ENCODE measurements around the gene RIPK3.

Gene RIPK3

GRCh38 chr14:24308342-24309124, 31.3 kb downstream of the RIPK3 start:
- no peak for DNase-seq (ENCODE audit: low read depth)
- H3K4me3 ChIP-seq (ENCODE audit: low read length): no peak overlapping the region
- TF ChIP-seq CTCF (IDR thresholded peaks at IDR 0.05; ENCODE audit: insufficient read depth, low read depth, low read length, missing control alignments): no peak

- peak; percentile 59 for DNase-seq (ENCODE audit: low read depth)
- peak; percentile 98 for TF ChIP-seq CTCF (IDR thresholded peaks at IDR 0.05; ENCODE audit: insufficient read depth, low read depth, low read length, missing control alignments)
- no peak within 1 kb of the TSS for H3K4me3 ChIP-seq (ENCODE audit: low read length)
Measured at GRCh38 chr14:24307575-24308341, 32.0 kb downstream of the RIPK3 start, which contains the start of gene CIDEB. Gene CIDEB (minus strand): TSS chr14:24307977. CDS start chr14:24307858, 119 bp downstream.

- no peak for TF ChIP-seq CTCF (IDR thresholded peaks at IDR 0.05; ENCODE audit: insufficient read depth, low read depth, low read length, missing control alignments)
- H3K4me3 ChIP-seq (ENCODE audit: low read length): no peak overlapping the region
- no peak for DNase-seq (ENCODE audit: low read depth)
Measured at GRCh38 chr14:24307156-24307574, 32.6 kb downstream of the RIPK3 start.

- H3K4me3 ChIP-seq (ENCODE audit: low read length): no peak overlapping the region
- TF ChIP-seq CTCF (IDR thresholded peaks at IDR 0.05; ENCODE audit: insufficient read depth, low read depth, low read length, missing control alignments): no peak
- DNase-seq (ENCODE audit: low read depth): no peak
Measured at GRCh38 chr14:24304019-24304387, 35.8 kb downstream of the RIPK3 start.

GRCh38 chr14:24300326-24300980, 39.3 kb downstream of the RIPK3 start:
- H3K4me3 ChIP-seq (ENCODE audit: low read length): peak overlapping the region; percentile 79
- TF ChIP-seq CTCF (IDR thresholded peaks at IDR 0.05; ENCODE audit: insufficient read depth, low read depth, low read length, missing control alignments): no peak
- DNase-seq (ENCODE audit: low read depth): no peak

- peak within 1 kb of the TSS; percentile 79 for H3K4me3 ChIP-seq (ENCODE audit: low read length)
- no peak for TF ChIP-seq CTCF (IDR thresholded peaks at IDR 0.05; ENCODE audit: insufficient read depth, low read depth, low read length, missing control alignments)
- DNase-seq (ENCODE audit: low read depth): peak; percentile 95
Measured at GRCh38 chr14:24299255-24300191, 40.3 kb downstream of the RIPK3 start, which contains the start of the genes DHRS1 and NOP9. Gene DHRS1 (minus strand): TSS chr14:24299780. CDS start chr14:24299106, 674 bp downstream. Gene NOP9 (plus strand): TSS chr14:24299850. CDS start chr14:24299955, 105 bp downstream.

All from epithelial cell of esophagus (primary cell).